Fibroblast of villous mesenchyme (primary cell): Measurements from ENCODE around the gene NDST1. TPM values are rescaled to one million over a fixed set of nuclear protein-coding genes. Genes with fewer than 3 reads are reported as not detected.

Experiments
- DNase-seq: peaks from one replicate; pipeline ENCODE4 v3.0.0-alpha.2; 2010; ENCODE audit warnings: low read depth
- H3K4me3 ChIP-seq: 2 replicates; pipeline ENCODE4 v1.5.1; 2011; ENCODE audit warnings: low read depth, mild to moderate bottlenecking, low read length
- total RNA-seq: library from RNA; depleted of rRNA; stranded (reverse); fragments of >200 nt; gene quantifications from 2 replicates; pipeline ENCODE4 v1.2.3, GENCODE V29; 2012
- TF ChIP-seq, protein P1 (sequence below): IDR thresholded peaks from 2 replicates; pipeline ENCODE4 v1.5.1; 2012; ENCODE audit warnings: low read depth, mild to moderate bottlenecking, low read length; ENCODE audit not compliant: insufficient read depth

The NDST1 gene
- total RNA-seq, 1 donor, result 87.2 TPM

DNA sequence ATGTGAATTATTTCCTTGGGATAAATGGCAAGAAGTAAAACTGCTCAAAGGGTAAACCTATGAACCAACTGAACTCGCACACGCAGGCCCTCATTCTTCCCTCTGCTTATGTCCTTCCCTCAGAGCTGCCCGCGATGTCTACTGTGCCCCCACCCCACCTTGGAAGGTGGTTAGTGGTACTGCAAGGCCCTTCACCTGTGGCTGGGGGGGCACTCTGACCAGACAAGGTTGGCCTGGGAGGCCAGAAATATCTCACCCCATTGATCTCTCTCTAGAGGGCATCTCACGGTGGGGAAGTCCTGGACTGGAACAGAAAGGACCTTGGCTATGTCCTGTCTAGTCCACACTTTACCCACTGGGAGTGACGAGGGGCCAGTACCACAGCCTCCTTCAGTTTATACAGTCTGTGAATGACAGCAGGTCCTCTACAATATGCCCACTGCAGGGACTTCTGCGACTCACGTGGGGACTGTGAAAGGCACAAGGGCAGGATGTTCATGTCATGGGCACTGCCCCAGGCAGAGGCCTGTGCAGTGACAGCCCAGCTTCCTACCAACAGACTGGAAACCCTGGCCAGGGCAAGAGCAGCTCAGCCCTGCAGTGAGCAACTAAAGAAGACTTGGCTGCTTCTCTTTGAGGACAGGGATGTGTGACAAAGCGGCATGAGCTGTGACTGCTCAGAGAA, 75.8 kb downstream of the NDST1 start:
- TF ChIP-seq, protein P1, sequence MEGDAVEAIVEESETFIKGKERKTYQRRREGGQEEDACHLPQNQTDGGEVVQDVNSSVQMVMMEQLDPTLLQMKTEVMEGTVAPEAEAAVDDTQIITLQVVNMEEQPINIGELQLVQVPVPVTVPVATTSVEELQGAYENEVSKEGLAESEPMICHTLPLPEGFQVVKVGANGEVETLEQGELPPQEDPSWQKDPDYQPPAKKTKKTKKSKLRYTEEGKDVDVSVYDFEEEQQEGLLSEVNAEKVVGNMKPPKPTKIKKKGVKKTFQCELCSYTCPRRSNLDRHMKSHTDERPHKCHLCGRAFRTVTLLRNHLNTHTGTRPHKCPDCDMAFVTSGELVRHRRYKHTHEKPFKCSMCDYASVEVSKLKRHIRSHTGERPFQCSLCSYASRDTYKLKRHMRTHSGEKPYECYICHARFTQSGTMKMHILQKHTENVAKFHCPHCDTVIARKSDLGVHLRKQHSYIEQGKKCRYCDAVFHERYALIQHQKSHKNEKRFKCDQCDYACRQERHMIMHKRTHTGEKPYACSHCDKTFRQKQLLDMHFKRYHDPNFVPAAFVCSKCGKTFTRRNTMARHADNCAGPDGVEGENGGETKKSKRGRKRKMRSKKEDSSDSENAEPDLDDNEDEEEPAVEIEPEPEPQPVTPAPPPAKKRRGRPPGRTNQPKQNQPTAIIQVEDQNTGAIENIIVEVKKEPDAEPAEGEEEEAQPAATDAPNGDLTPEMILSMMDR, result no peak
- DNase-seq, result no peak

DNA sequence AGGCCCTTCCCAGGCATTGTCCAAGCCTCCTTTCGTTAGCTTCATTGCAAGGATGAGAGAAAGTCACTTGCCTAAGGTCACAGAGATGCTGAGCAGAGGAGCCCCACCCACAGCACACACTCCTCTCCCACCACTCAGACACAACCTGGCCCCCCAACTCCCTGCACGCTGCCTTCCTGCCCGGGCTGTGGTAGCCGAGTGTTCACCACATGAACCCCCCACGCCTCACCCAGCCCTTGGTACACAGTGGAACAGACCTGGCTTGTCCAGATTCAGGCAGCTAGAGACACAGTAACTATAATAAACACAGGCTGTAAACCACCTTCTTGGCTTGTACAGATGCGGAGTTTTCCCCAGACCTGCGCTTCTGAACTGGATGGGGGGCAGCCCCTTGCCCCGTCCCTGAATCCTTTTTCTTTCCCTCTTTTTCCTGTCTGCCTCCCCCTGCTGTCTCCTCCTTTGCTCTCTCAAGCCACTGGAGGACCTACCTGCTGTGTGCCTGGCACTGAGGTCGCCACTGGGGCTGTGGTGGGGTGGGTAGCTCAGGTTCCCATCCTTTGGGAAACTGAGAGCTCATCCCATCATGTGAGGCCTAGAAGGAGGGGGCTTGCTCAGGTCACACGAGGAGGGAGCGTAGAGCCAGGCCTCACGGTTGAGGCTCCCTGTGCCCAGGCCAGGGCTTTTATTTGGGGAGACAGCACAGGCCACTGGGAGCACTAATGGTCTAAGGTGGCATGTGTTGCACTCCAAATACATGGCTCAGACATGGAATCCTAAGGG, 76.8 kb downstream of the NDST1 start:
- no peak overlapping the region for H3K4me3 ChIP-seq
- DNase-seq, result no peak
- TF ChIP-seq, protein P1, result no peak

More for the DNA sequence above, 75.8 kb downstream of the NDST1 start:
- H3K4me3 ChIP-seq, result no peak overlapping the region

DNA sequence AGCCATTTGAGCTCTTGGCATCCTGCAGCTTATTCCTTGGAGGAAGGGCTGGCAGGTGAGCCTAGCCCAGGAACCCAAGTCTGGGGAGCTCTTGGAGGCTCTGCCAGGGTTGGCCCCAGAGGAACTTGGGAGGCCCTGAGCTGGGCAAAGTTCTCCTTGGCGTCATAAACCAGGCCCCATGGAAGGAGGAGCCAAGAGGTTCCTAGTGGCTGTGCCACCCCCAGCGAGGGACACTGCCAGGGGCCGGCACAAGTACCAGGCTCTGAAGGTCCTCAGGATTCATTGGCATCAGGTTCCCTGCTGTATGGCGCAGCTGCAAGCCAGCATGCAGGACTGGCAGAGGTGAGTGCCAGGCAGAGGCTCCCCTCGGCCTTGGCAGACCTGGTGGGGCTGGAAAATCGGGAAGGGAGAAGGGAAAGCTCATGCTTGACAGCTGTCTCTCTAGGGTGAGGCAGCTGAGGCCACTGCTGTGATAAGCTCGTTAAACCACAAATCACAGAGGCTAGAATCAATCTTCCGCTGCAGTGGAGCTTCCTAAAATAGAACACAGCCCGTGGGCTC, 77.9 kb downstream of the NDST1 start:
- TF ChIP-seq, protein P1, result no peak
- DNase-seq, result no peak
- H3K4me3 ChIP-seq, result no peak overlapping the region

DNA sequence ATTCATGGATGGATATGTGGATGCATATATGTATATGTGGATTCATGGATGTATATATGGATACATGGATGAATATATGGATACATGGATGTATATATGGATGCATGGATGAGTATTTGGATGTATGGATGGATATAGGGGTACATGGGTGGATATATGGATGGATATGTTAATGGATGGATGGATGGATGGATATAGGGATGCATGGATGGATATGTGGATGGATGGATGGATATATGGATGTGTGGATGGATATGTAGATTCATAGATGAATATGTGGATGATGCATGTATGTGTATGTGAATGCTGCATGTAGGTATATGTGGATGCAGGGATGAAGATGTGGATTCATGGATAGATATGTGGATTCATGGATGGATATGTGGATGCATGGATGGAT, 79.1 kb downstream of the NDST1 start:
- DNase-seq, result no peak

GRCh38 chr5:150587856-150588595, 80.1 kb downstream of the NDST1 start:
- H3K4me3 ChIP-seq, result no peak overlapping the region
- DNase-seq, result no peak
- TF ChIP-seq, protein P1, result no peak

More for the DNA sequence above, 79.1 kb downstream of the NDST1 start:
- TF ChIP-seq, protein P1, result no peak
- no peak overlapping the region for H3K4me3 ChIP-seq

- DNase-seq, result no peak
- TF ChIP-seq, protein P1, result no peak
- H3K4me3 ChIP-seq, result no peak overlapping the region
Measured at GRCh38 chr5:150588596-150588890, 80.6 kb downstream of the NDST1 start.
